Stimulated activated CD4-positive, alpha-beta T cell treated with anti-CD3 and anti-CD28 coated beads, Interleukin-1b, Interleukin-23, amount 100 ng/mL, for 24 hours (primary cell): ENCODE measurements around the gene TICRR.
"Not testable (repeated sequence)": the region's sequence is repeated elsewhere in the genome, so short reads cannot be mapped to it uniquely, and the experiment has no call there.

Experiments used
- DNase-seq, 4 experiments: peaks; one replicate each; pipeline ENCODE4 v3.0.0-alpha.2; 2020; ENCODE audit warnings: low read depth in 4 of 4, low spot score in 1 of 4

The TICRR gene

GRCh38 chr15:89575146-89575655, at the start of gene TICRR:
Gene TICRR, plus strand, starts transcription at chr15:89575469. Its CDS starts 118 bp downstream, at chr15:89575587.
- DNase-seq: peak; percentile 76 to 94 (median 87)

DNA sequence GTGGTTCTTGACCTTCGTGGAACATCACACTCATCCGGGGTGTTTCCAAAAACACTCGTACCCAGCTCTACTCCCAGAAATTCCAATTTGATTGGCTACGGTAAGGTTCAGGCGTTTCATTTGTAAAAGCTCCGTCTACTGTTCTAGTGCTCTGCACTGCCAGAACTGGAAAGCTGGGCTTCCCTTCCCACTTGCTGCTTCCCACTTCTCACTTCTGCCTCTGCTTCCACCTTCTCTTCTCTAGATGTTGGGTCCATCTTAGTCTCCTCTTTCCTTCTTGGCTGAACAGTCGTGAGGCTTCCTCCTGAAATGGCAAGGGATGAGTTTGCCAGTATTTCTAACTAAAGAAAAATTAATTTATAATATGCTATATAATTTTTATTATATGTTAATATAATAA, 49.1 kb upstream of the TICRR start:
- DNase-seq: no peak

- DNase-seq: no peak
These were observed 48.4 kb upstream of the TICRR start for GRCh38 chr15:89526601-89527441.

DNA sequence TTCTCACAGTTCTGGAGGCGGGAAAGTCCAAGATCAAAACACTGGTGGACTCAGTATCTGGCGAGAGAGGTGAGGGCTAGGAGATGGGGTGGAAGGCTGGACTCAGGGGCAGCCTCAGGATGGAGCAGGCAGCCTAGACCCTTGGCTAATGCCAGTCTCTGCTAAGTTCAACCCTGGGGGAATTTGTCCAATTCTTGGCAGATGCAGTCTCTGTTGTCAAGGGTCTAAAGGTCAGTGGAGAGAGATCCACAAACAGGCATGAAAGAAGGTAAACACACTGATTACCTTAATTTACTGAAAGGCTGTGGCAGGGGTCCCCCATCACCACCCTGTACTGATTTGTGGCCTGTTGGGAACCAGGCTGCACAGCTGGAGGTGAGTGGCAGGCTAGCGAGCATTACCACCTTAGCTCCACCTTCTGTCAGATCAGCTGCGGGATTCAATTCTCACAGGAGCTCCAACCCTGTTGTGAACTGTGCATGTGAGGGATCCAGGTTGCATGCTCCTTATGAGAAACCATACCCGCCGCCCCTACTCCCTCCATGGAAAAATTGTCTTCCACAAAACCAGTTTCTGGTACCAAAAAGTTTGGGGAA, 46.4 kb upstream of the TICRR start:
- DNase-seq: no peak

DNA sequence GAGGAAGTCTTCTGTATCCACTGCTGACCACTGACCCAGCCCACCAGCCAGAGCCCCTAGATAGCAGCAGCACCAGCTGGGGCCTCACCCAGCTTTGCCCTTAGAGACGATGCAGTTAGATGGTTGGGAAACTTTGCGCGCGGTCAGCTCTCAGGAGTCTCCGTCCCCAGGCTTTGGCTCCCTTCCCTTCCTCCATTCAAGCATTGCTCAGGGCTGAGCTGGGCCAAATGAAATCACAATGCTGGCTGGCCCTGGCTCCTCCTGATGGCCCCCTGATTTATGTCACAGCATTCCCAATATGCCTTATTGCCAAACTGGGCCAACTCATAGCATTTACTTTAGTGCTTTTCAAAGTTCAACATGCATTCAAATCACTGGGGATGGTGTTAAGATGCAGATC, 44.3 kb upstream of the TICRR start:
- DNase-seq: no peak

- DNase-seq: no peak
These were observed 43.3 kb upstream of the TICRR start for GRCh38 chr15:89531796-89532537.

- DNase-seq: no peak
These were observed 41.3 kb upstream of the TICRR start for GRCh38 chr15:89533861-89534544.

DNA sequence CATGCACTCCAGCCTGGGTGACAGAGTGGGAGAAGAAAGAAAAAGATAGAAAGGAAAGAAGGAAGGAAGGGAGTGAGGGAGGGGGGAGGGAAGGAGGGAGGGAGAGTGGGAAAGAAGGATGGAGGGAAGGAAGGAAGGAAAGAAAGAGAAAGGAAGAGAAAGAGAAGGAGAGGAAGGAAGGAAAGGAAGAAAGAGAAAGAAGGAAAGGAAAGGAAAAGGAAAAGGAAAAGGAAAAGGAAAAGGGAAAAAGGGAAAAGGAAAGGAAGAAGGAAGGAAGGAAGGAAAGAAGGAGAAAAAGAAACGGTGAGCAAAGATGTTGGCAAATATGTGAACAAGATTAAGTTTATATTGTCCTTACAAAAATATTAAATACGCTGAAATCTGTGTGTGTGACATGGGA, 36.2 kb upstream of the TICRR start:
- no peak for DNase-seq

DNA sequence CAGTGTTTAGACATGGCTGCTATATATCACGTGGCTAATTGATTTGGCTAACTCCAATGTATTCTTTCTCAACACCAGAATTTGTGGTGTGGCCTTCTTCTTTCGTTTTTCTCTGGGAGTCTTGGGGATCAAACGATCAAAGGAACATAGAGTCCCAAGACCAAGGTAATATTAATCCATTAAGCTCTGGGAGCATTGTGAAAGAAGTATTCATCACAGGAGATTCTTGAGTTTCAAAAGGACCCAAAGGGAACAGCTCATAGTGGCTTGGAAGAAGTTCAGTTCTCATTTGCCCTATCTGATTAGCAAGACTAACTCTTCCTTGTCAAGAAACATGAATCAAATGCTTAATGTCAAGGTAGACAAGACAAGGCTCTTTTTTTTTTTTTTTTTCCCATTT, 32.9 kb upstream of the TICRR start:
- no peak for DNase-seq

DNA sequence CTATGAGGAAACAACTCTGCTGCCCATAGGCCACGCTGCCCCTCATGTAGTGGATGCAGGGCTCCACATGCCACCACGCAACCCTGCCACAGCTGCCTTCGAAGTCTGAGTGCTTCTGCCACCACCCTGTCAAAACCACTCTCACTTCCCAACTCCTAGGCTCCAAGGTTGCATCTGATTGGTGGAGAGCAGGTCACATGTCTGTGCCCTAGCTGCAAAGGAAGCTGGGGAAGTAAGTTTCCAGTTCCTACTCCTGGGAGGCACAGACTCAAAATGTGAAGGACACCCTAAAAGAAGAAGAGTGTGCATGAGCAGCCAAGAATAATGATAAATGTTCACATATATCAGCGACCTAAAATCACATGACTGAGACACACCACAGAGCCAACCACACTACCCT, 31.9 kb upstream of the TICRR start:
- no peak for DNase-seq

DNA sequence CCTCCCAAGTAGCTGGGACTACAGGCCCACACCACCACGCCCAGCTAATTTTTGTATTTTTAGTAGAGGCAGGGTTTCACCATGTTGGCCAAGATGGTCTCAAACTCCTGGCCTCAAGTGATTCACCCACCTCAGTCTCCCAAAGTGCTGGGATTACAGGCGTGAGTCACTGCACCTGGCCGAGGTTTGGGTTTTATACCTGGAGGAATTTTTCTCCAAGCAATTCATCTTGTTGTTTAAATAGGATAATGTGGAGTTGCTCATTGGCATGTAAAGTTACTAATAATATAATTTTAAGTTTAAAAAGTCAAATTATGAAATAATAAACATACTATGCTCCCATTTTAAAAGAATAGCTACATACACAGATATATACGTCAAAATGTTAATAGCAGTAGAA, 26.1 kb upstream of the TICRR start:
- not testable (repeated sequence) for DNase-seq

GRCh38 chr15:89550427-89550826, 24.8 kb upstream of the TICRR start:
- no peak for DNase-seq

DNA sequence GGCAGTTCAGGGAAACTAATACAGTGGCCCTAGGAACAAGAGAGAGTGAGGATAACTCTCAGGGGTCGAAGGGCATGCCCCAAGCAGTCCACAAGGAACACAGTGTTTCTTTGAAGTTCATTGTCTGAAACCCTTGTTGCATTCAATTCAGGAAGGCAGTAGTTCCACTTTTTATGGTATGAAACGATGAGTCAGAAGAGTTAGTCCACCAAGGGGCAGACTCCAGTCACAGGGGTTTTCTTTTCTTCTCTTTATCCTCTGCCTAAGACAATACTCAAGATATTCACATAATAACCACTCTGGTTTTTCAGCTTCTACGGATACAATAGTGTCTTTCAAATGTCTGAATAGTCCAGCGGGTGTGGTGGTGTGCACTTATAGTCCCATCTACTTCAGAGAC, 23.7 kb upstream of the TICRR start:
- no peak for DNase-seq

GRCh38 chr15:89553632-89554031, 21.6 kb upstream of the TICRR start:
- no peak for DNase-seq

- no peak for DNase-seq
These were observed 21.0 kb upstream of the TICRR start for GRCh38 chr15:89554247-89554646.

- DNase-seq: no peak
These were observed 19.5 kb upstream of the TICRR start for GRCh38 chr15:89555768-89556167.

DNA sequence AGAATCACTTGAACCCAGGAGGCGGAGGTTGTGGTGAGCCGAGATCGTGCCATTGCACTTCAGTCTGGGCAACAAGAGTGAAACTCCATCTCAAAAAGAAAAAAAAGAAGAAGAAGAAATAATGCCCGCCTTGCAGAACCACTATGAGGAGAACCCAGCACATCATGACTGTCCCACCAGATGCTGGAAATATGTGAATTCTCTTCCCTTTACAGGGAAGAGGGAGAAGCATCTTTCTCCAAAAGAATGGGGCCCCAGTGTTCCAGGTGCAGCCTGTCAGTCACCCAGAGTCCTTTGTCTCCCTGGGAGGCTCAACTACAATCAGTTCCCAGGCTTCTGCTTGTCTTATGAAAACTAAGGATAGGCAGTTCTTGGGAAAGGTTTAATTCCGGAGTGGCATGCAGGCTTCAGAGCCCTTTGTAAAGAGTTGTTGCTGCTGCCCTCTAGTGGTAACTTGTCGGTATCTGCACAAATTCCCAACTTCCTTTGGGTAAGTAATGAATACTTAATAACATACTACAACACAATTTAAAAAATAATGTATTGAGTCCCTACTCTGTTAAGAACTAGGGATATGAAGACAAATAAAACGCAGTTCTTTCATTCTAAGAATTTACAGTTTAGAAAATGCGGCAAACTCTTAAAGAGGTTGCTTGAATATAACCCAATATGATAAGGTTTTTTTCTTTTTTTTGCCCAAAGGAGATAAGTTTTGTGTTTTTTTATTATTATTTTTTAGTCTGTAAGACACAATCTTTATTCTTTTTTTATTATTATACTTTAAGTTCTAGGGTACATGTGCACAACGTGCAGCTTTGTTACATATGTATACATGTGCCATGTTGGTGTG, 18.6 kb upstream of the TICRR start:
- DNase-seq: peak in 2 of 4 experiments; percentile 25 to 35

- DNase-seq: no peak
These were observed 15.5 kb upstream of the TICRR start for GRCh38 chr15:89559769-89560264.

DNA sequence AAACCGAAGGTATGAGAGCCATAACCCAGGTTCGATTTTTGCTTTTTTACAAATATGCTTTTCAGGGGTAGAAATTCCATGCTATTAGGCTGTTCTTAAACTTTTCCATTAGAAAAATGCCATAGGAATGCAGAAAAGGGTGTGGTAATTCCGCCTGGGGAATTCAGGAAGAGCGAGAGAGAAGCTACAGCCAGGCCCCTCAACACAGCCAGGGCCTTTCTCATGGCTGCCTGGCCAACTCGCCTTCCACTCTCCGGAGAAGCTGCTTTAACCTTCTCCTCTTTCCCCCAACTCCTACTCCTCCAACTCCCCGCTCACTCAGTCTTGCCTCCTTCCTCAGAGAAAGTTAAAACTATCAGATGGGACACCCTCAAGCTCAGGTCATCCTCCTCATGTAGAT, 9.1 kb upstream of the TICRR start:
- no peak for DNase-seq

GRCh38 chr15:89566621-89567294, 8.5 kb upstream of the TICRR start:
- no peak for DNase-seq
